HG03175 (cell line): ENCODE measurements around the gene PPP1CC.
"Not testable (repeated sequence)": the region's sequence is repeated elsewhere in the genome, so short reads cannot be mapped to it uniquely, and the experiment has no call there.

Experiments
- ATAC-seq: cut with Tn5 transposase; IDR thresholded peaks from one replicate; pipeline ENCODE4 v1.9.1; 2021; ENCODE audit warnings: mild to moderate bottlenecking, moderate library complexity; ENCODE audit not compliant: unreplicated experiment

The PPP1CC gene

DNA sequence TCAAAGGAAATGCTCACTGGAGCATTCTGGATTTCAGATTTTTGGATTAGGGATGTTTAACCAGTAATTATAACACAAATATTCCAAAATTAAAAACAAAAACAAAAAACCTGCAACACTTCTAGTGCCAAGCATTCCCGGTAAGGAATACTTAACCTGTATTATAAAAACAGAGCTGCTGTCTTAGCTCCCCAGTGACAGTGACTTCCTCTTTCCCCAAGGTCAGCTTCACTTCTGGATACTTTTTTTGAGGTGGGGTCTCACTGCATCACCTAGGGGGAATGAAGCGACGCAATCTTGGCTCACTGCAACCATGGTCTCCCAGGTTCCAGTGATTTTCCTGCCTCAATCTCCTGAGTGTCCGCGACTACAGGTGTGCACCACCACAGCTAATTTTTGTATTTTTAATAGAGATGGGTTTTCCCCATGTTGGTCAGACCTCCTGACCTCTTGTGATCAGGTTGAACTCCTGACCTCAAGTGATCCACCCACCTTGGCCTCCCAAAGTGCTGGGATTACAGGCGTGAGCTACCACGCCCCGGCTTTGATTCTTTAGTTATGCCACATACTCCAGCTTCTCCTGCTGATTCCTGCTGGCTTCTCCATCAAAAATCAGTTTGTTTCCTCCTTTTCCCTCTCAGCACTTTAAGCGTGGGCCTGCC, 15.9 kb downstream of the PPP1CC start:
- ATAC-seq: no peak

DNA sequence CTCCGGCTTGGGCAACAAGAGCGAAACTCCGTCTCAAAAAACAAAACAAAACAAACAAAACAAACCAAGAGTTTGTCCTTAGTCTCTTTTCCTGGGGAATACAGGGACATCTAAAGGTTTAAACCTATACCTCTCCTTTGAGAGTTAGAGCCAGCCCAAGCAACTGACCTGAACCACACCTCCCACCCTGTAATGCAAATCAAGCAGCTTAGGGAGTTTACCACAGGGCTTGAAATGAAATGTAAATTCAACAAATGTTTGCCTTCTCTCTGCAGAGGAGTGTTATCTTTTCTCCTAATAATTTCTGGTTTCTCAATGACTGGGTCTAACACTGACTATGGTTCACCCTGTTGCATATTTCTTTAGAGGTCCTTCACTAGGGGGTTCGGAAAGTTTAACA, 16.7 kb downstream of the PPP1CC start:
- ATAC-seq: no peak

DNA sequence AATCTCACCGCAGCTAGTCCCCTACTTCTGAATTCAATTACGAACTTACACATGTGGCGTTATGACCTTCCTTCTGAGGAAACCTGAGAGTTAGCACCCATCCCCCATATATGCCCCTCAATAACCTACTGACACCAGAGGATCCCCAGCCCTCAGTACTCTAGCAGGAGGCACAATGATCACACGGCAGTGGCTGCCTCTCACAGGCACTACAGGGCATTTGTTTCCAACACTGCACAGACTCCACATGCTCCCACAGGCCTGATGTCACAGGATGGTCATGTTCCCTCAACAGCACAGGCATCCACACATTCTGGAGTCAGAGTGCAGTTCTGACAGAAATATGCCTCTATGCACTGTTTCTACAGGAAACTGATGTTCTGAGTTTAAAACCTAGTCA, 17.4 kb downstream of the PPP1CC start:
- no peak for ATAC-seq

DNA sequence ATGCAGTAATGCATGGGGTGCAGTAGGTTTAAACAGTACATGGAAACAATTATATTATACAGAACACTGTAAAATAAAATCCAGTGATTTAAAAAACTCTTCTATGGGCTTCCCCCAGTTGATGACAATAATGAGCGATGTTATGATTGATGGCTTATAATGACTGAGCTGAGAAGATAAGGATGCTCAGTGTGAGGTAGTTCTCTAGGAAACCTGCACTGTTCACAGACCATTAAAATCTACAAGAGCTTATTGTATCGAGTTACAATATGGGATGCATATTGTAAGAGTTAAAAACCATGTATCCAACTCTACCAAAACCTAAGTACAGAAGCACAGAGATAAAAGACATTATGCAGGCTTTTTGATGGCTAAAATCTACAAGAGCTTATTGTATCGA, 19.8 kb downstream of the PPP1CC start:
- ATAC-seq: not testable (repeated sequence)

DNA sequence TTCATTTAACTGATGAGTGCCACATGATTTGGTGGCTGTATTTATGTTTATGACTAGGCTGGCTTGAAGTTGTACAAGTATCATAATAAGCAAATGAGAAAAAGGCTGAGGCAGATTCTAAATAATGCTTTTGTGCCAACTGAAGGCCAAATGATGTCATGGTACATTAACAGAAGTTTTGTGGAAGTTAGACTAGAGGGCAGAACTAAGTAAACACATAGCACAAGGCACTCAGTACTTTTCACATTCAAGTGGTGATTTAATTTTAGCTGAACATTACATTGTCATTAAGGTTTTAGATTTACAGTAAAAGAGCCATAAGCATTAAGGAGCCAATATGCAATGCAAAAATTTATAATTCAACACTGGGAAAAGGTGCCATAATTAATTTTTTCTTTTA, 21.1 kb downstream of the PPP1CC start:
- ATAC-seq: no peak

DNA sequence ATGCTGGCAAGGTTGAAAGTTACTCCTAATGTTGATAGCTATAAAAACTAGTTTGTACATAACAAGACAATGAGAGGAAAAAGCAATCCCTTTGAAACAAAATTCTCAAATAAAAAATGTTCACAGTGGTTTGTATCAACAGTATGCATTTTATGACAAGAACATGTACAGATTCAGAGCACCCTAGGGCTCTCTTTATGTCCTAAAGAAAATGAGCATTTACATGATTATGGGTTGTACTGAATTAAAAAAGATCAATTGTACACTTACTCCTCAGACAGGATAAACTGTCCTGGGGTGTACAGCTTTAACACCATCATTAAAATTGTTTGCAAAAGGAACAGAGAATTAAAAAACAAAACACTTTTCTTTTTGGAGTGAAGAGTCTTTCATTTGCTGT, 22.2 kb downstream of the PPP1CC start:
- no peak for ATAC-seq

DNA sequence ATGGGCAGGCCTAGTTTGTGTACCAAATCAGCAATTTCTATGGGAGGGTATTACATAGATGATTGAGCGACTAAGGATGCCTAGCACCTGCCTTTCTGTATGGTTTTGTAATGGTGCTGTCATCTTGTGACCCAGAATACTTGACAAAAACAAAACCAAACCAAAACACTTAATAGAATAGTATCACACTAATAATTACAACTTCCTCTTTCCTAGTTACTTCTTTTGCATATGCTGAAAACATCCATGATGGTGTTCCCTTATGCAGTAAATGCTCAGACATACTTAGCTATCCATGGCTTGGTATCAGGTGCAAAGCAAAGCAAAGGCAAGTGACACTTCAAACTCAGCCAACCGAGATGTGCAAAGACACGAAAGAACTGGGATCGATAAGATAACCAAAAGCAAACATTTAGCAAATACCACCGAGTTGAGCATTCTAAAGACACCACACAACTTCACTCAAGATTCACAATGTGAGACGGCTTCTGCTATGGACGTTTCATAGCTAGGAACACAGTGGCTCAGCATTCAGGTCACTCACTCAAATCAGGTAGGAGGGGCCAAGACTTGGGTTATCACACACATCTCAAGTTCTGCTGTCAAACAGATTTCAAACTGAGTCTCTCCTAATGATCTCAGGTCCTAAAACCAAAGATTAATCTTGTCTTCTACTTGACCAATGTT, 24.3 kb downstream of the PPP1CC start:
- ATAC-seq: no peak

DNA sequence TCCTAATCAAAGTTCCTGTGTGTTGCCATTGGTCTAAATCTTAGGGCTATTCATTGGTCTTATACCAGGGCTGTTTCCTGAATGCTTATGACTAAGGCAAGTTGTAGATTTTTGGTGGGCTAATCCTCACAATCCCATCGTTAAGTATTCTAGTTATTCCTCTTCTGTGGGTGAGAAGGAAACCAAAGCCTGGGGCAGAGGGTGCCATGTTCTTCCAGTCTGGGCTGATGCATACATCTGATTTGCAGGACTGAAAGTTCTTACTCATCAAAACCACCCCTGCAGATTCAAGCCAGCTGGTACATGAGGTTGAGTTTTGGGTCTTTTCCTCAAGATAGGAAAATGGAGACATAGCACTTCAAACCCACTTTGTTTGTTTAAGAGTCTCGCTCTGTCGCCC, 25.7 kb downstream of the PPP1CC start:
- no peak for ATAC-seq

DNA sequence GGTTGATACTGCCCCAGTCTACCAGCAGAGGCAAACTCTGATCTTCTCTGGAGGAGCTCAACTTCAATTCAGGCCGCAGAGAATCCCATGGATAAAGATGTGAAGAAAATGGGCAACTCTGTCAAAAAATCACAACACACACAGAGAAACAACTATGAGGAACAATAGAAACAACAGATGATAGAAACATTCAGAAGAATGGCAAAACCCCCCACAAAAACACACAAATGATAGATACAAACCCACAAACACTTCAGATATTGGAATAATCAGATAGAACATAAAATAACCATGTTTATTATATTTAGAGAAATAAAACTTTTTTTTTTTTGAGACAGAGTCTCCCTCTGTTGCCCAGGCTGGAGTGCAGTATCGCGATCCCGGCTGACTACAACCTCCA, 33.8 kb downstream of the PPP1CC start:
- ATAC-seq: no peak

DNA sequence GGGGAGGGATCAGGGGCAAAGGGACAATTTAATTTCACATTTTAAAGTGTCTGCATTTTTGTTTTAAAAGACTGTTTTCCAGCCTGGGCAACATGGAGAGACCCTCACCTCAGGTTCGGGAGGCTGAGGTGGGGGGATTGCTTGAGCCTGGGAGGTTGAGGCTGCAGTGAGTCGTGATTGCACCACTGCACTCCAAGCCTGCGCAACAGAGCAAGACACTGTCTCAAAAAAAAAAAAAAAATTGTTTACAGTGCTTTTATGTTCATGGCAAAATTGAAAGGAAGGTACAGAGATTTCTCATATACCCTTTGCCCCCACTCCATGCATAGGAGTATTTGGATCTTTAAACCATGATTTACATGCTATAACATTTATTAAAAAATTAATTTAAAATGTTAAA, 37.4 kb downstream of the PPP1CC start:
- no peak for ATAC-seq

DNA sequence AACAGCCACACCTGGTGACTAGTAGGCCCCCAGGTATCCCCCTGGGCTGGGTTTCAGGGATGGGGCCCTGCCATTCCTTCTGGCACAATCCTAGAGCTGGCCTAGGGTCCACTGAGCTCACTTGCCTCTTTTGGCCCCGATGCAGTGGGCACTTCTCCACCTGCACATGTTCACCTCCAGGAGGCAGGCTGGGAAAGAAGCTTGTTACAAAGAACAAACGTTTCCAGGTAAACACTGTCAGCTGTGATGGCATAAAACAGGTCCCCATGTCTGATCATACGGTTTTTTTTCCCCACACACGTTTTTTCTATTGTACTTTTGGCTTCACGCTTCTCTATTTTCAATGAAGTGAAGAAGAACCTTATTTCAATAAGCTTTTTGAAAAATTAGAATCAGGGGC, 37.9 kb downstream of the PPP1CC start:
- ATAC-seq: no peak

DNA sequence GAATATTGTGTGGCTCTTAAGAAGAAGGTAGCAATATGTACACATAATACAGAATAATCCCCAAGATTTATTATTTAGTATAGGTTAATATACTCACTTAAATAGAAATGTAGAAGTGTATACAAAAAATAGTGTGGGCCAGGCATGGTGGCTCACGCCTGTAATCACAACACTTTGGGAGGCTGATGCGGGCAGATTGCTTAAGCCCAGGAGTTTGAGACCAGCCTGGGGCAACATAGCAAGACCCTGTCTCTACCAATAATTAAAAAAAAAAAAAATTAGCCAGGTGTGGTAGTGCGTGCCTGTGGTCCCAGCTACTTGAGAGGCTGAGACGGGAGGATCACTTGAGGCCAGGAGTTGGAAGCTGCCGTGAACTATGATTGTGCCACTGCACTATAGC, 38.5 kb downstream of the PPP1CC start:
- no peak for ATAC-seq

DNA sequence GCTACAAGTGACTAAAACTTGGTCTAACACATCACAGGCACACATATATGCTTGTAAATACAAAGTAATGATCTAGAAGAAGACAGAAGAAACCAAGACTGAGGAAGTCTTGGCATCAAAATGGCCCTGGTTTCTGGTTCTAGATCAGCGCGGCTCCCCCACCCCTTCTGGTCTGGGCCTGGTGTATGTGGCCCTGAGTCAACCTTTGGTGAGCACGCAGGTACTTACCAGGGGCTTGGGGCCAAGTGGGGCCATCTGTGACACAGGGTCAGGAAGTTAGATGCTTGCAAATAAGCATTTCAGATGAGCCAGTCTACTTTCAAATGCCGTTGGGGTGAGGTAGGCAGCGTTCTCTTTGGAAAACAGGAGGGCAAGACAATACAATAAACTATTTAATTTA, 40.6 kb downstream of the PPP1CC start:
- ATAC-seq: no peak

DNA sequence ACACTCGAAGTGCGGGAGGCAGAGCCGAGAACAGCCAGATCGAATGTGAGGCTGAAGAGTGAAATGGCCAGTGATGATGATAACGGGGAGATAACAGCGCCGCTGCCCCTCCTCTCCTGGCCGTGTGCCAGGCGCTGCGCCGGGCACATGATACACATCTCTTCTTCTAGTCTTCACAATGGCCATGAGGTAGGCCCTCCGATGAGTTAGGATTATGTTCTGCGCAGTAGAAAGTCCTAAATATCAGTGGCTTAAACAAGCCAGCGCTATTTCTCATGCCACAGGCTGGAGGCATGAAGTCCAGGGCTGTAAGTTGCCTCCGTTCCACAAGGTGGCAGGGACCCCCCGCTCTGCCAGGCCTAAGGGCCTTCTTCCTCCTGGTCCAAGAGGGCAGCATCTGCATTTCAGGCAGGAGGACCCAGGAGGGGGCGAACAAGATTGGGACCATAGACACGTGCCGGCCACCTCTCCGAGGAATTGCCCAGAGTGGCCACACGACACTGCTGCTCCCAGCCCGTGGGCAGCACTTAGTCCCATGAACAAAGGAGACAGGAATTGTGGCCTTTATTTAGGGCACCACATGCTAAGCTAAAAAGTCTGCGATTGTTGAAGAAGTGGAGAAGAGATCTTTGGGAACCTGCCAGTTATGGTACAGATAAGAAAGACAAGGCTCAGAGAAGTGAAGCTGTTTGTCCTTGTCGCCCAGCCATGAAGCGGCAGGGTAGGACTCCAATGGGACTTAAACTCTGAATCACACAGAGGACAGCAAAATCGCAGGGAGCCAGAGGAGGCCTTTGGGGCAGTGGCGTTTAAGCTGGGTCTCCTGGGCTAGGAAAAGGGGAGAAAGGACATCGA, 42.9 kb downstream of the PPP1CC start:
- no peak for ATAC-seq

DNA sequence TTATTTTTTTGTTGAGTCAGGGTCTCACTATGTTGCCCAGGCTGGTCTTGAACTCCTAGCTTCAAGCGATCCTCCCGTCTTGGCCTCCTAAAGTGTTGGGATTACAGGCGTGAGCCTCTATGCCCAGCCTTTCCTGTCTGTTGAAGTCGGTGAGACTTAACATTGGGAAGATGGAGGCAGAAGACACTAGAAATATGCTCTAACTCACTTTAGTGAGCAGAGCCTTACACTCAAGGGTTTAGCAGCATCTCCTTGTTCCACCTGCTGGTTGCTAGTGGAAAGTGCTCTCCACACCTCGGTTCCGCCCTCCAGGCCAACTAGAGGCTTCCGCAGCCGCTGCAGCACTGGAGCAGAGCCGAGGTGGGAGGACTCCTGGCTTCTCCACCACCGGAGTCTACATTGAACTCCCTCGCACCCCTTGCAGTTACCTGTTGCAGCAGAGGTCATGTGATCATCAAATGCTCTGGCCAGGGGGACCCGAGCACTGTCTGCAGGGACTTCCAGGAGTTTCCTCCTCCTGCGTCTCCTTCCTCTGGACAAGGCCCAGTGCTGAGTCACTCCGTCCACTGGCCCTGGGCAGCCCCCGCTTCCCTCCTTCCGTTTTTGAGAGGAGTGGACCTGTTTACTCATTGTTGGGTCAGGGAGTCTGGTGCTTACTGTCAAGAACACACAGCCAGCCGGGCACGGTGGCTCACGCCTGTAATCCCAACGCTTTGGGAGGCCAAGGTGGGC, 44.4 kb downstream of the PPP1CC start:
- peak; percentile 93 for ATAC-seq

DNA sequence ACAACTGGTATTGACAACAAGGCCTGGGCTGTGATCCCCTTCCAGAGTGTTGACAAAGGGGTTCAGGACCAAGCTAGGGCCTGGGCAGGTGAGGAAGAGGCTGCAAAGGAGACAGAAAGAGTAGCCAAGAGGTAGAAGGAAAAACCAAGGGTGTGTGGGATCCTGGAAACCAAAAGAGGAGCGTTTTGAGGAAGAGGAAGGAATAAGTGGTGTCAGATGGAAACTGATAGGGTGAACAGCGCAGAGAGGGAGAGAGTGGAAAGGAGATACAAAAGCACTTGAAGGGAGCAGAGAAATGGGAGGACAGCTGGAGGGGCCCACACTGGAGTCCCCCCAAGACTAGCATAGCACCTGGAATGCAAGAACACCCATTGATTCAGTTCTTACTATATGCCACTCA, 45.5 kb downstream of the PPP1CC start:
- ATAC-seq: no peak

DNA sequence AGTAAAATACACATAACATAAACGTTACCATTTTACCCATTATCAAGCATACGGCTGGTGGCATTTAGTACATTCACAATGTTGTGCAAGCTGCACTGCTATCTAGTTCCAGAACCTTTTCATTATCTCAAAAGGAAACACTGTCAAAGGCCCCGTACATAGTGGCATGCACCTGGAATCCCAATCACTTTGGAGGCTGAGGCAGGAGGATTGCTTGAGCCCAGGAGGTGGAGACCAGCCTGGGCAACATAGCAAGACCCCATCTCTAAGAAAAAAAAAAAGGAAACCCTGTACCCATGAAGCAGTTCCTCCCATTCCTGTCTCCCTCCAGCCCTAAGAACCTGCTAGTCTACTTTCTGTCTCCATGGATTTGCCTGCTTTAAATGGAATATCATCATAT, 46.4 kb downstream of the PPP1CC start:
- ATAC-seq: no peak

DNA sequence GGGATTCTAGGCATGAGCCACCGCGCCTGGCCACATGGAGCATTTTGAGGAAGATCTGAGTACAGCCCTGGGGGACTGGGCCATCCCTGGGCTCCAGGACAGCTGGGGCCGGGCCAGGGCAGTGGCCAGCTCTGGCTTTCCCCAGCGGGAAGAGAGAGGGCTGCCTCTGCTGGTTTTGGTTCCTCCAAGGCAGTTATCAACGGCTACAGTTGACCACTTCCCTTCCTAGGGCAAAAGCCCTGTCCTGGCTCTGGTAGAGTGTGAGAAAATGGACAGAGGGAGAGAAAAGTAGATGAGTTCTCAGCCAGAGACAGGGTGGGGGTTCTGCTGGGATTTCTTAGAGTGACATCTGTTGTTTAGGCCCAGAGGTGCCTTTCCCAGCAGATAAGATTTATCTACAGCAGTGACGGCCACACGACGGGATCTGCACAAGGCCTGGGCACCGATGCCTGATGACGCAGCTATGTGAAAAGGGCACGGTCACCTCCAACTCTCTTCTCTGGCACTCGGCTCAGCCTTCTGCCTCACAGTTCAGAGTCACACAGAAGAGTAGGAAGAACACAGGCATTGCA, 48.3 kb downstream of the PPP1CC start:
- ATAC-seq: no peak

DNA sequence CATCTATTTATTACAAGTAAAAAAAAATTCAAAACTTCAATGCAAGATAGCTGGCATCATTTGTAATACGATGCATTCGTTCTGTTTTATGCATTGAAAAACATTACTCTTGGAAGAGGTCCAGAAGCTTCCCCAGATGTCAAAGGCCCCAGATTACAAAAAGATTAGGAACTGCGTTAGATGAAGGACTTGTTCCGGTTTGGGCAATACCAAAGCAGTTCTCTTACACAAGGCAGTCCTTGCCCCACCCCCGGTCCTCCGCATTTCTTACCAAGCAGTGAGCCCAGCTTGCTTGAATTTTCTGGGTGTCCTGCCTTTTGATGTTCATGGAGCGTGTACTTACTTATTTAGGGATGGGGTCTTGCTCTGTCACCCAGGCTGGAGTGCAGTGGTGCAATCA, 49.0 kb downstream of the PPP1CC start:
- ATAC-seq: no peak

DNA sequence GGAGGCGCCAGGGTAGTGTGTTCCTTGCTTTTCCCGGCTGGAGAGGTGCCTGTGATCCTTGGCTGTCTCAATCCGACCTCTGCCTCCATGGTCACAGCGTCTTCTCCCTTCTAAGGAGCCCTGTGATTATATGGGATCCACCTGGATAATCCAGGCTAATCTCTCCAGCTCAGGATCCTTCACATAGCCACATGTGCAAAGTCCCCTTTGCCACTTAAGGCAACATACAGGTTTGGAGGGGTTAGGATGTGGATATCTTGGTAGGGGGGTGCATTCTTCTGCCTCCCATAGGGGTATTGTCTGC, 52.6 kb downstream of the PPP1CC start:
- ATAC-seq: no peak
